ENCODE data around the gene S100PBP. TPM values are rescaled to one million over a fixed set of nuclear protein-coding genes. Genes with fewer than 3 reads are reported as not detected.

Gene S100PBP
- polyA plus RNA-seq, 3 donors: 6.6 to 17.4 (median 7.1) TPM

DNA sequence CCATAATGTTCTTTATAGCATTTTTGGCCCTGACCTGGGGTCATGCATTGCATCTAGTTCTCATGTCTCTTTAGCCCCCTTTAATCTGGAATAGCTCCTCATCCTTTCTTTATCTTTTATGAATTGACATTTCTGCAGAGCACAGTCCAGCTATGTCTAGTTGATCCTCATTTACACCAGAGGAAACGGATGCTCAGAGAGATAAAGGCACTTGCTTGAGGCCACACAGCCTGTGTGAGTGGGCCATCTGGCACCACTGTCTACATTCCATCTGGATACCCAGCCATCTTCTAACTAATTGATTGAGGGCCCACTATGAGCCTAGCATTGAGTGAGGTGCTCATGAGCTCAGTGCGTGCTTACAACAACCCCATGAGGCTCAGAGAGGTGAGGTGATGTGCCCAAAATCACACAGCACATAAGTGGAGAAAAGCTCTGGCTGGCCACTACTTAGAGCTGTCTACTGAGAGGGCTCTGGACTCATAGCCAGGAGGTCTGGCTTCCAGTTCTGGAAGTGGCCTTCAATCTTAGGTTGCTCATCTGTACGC lies 72.4 kb downstream of the S100PBP start:
- Histone ChIP-seq H3K9me3 (replicated peaks in 1 of 2; ENCODE audit: control insufficient read depth in 1 of 2, insufficient read depth in 1 of 2, low read length in 2 of 2) (peaks cover 4 to 13% of the 10 kb centered on the region in 2 donors), H3K79me2 (ENCODE audit: insufficient read depth, low read length) (no peaks in the 10 kb centered on the region), H3K36me3 (replicated peaks in 1 of 2; ENCODE audit: control insufficient read depth in 1 of 2, insufficient read depth in 2 of 2, low read length in 2 of 2) (no peaks in the 10 kb centered on the region), H3K4me3 (replicated peaks in 1 of 3; ENCODE audit: low read depth in 2 of 3, low read length in 3 of 3) (no peak overlapping the region), H3K4me1 (ENCODE audit: control insufficient read depth in 1 of 2, insufficient read depth in 2 of 2, low read length in 2 of 2) (peaks cover 4 to 10% of the 10 kb centered on the region in 2 donors), H3K4me2 (replicated peaks; ENCODE audit: extremely low read depth, low read length, poor library complexity, severe bottlenecking) (no peak overlapping the region), H3K9ac (ENCODE audit: insufficient read depth, low read length, poor library complexity, severe bottlenecking) (no peak overlapping the region), H3K27ac (ENCODE audit: low read depth in 1 of 2, low read length in 2 of 2) (no peak overlapping the region), H4K20me1 (ENCODE audit: insufficient read depth, low read length) (no peaks in the 10 kb centered on the region), H2AFZ (ENCODE audit: insufficient read depth, low read depth, low read length, poor library complexity, severe bottlenecking) (no peak overlapping the region), H3K27me3 (ENCODE audit: control insufficient read depth in 2 of 2, insufficient read depth in 2 of 2, low read length in 2 of 2) (peaks cover 32 to 85% of the 10 kb centered on the region in 2 donors)
- no peak for DNase-seq
- Mint-ChIP-seq H3K4me1 (peaks cover 14% of the 10 kb centered on the region), H3K9me3 (peaks cover 4 to 23% (median 13%) of the 10 kb centered on the region in 7 donors), H3K27me3 (ENCODE audit: low read depth in 3 of 3) (peaks cover 79 to 87% (median 82%) of the 10 kb centered on the region in 3 donors), H3K27ac (peak overlapping the region in 1 of 7 donors; percentile 55), H3K36me3 (peaks cover 0 to 7% of the 10 kb centered on the region in 2 donors), H3K4me3 (peak overlapping the region in 1 of 2 donors; percentile 18)
- 100% methylated on average over 1 of the region's 3 CpGs for WGBS (ENCODE audit: insufficient coverage)
- TF ChIP-seq, protein P1, sequence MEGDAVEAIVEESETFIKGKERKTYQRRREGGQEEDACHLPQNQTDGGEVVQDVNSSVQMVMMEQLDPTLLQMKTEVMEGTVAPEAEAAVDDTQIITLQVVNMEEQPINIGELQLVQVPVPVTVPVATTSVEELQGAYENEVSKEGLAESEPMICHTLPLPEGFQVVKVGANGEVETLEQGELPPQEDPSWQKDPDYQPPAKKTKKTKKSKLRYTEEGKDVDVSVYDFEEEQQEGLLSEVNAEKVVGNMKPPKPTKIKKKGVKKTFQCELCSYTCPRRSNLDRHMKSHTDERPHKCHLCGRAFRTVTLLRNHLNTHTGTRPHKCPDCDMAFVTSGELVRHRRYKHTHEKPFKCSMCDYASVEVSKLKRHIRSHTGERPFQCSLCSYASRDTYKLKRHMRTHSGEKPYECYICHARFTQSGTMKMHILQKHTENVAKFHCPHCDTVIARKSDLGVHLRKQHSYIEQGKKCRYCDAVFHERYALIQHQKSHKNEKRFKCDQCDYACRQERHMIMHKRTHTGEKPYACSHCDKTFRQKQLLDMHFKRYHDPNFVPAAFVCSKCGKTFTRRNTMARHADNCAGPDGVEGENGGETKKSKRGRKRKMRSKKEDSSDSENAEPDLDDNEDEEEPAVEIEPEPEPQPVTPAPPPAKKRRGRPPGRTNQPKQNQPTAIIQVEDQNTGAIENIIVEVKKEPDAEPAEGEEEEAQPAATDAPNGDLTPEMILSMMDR (IDR thresholded peaks at IDR 0.05): no peak
- intact Hi-C loops (cut with micrococcal nuclease): no loop called here

DNA sequence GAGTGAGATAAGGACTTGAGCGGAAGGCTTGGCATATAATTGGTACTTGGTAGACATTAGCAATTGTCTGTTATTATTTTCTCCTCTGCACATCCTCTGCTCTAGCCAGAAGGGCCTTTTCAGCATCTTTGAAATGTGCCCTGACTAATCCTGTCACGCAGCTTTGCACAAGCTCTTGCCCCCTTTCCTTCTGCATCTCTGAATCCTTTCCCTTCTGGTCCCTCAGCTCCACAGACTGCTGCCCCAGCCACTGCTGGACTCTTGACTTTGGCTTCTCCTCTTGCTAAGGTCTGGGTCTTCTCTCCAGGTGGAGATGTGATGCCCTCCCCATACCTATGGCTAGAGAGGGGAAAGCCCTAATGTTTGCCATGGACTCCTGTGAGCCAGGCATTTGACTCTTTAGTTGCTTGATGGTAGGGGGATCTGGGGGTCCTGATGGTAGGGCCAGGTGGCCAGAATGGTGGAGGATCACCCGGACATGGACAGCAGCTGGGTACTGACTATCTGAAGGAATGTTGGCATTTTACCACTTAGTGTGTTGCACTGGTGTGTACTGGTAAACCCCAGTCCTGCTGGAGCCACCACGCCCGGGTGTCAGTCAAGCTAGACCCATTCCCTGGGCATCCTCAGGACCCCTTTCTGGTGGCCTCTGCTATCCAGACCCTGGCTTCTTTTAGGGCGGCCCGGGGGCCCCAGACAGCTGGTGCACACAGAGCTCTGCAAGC lies 73.2 kb downstream of the S100PBP start:
- H3K27me3 ChIP-seq (ENCODE audit: control insufficient read depth in 2 of 2, insufficient read depth in 2 of 2, low read length in 2 of 2): peaks cover 27 to 82% of the 10 kb centered on the region in 2 donors
- H3K79me2 ChIP-seq (ENCODE audit: insufficient read depth, low read length): no peaks in the 10 kb centered on the region
- no peaks in the 10 kb centered on the region for H3K36me3 ChIP-seq (replicated peaks in 1 of 2; ENCODE audit: control insufficient read depth in 1 of 2, insufficient read depth in 2 of 2, low read length in 2 of 2)
- Mint-ChIP-seq H3K4me3 (no peak overlapping the region), H3K9me3 (peaks cover 4 to 20% (median 11%) of the 10 kb centered on the region in 7 donors), H3K4me1 (peaks cover 14% of the 10 kb centered on the region), H3K27ac (no peak overlapping the region), H3K27me3 (ENCODE audit: low read depth in 3 of 3) (peaks cover 73 to 87% (median 81%) of the 10 kb centered on the region in 3 donors), H3K36me3 (peaks cover 0 to 7% of the 10 kb centered on the region in 2 donors)
- intact Hi-C loops (cut with micrococcal nuclease): no loop called here
- no peak overlapping the region for H3K27ac ChIP-seq (ENCODE audit: low read depth in 1 of 2, low read length in 2 of 2)
- TF ChIP-seq, protein P1 (IDR thresholded peaks at IDR 0.05): no peak
- no peaks in the 10 kb centered on the region for H4K20me1 ChIP-seq (ENCODE audit: insufficient read depth, low read length)
- peaks cover 4 to 10% of the 10 kb centered on the region in 2 donors for H3K4me1 ChIP-seq (ENCODE audit: control insufficient read depth in 1 of 2, insufficient read depth in 2 of 2, low read length in 2 of 2)
- WGBS (ENCODE audit: insufficient coverage): 80% methylated on average over 7 of the region's 7 CpGs
- no peak for DNase-seq
- no peak overlapping the region for H3K4me2 ChIP-seq (replicated peaks; ENCODE audit: extremely low read depth, low read length, poor library complexity, severe bottlenecking)
- H3K4me3 ChIP-seq (replicated peaks in 1 of 3; ENCODE audit: low read depth in 2 of 3, low read length in 3 of 3): no peak overlapping the region
- peaks cover 4 to 13% of the 10 kb centered on the region in 2 donors for H3K9me3 ChIP-seq (replicated peaks in 1 of 2; ENCODE audit: control insufficient read depth in 1 of 2, insufficient read depth in 1 of 2, low read length in 2 of 2)
- no peak overlapping the region for H2AFZ ChIP-seq (ENCODE audit: insufficient read depth, low read depth, low read length, poor library complexity, severe bottlenecking)
- H3K9ac ChIP-seq (ENCODE audit: insufficient read depth, low read length, poor library complexity, severe bottlenecking): no peak overlapping the region
